H1 (cell line): ENCODE measurements around the gene SLC1A7. TPM values are rescaled to one million over a fixed set of nuclear protein-coding genes. Genes with fewer than 3 reads are reported as not detected.

Experiments used
- ASH2L ChIP-seq: fragments of 200-600, 300-600 bp; sonication (generic); IDR thresholded peaks from one replicate; pipeline ENCODE4 v1.7.1; 2017; ENCODE audit warnings: low read length
- JUN ChIP-seq: IDR thresholded peaks from 2 replicates; pipeline ENCODE4 v1.6.1; 2011; ENCODE audit warnings: low read depth, mild to moderate bottlenecking, improper control_type of control experiment, low read length
- POU5F1 ChIP-seq: IDR thresholded peaks from 2 replicates; pipeline ENCODE4 v1.6.1; 2011; ENCODE audit warnings: low read depth, mild to moderate bottlenecking, low read length, moderate library complexity
- SIN3A ChIP-seq, 2 experiments: IDR thresholded peaks in 1 of 2; conservative IDR thresholded peaks in 1 of 2; 2 replicates each; pipeline ENCODE4 v1.6.1; 2011 to 2012; ENCODE audit warnings: low read length in 2 of 2, improper control_type of control experiment in 1 of 2, low read depth in 1 of 2, mild to moderate bottlenecking in 1 of 2
- polyA plus RNA-seq, 7 experiments: library from polyadenylated mRNA; depleted of rRNA in 3 of 7; stranded (reverse) in 5 of 7; unstranded in 2 of 7; fragments of >200 nt in 5 of 7; fragments of 200-250 nt in 2 of 7; gene quantifications; 1 replicate in 5 of 7; 2 replicates in 1 of 7; 4 replicates in 1 of 7; pipeline versions ENCODE4 v1.2.1 to v1.2.3, GENCODE V29; 2011 to 2013; ENCODE audit warnings: missing spikeins in 2 of 7, mixed read lengths in 2 of 7
- total RNA-seq: library from RNA; stranded (reverse); fragmentation: NEBNext Ultra II Directional; extraction: Animal tissue kit (Norgen Biotek cat#: 25700); gene quantifications from 2 replicates; pipeline ENCODE4 v1.2.1, GENCODE V29; 2021
- TF ChIP-seq, protein P1 (sequence below): fragments of 300-600 bp; sonication (generic); IDR thresholded peaks from 2 replicates; pipeline ENCODE4 v1.7.1; 2012; ENCODE audit warnings: low read length, moderate library complexity, mild to moderate bottlenecking, inconsistent platforms; ENCODE audit not compliant: insufficient replicate concordance
- TF ChIP-seq, protein P2 (sequence below): IDR thresholded peaks from 2 replicates; pipeline ENCODE4 v1.6.1; 2011; ENCODE audit warnings: low read length, improper control_type of control experiment

SLC1A7 gene
- total and polyA plus RNA-seq, 2 of the 8 experiments (the other 6 are each of a cell fraction or from before 2014, with no cell fraction given): not detected

DNA sequence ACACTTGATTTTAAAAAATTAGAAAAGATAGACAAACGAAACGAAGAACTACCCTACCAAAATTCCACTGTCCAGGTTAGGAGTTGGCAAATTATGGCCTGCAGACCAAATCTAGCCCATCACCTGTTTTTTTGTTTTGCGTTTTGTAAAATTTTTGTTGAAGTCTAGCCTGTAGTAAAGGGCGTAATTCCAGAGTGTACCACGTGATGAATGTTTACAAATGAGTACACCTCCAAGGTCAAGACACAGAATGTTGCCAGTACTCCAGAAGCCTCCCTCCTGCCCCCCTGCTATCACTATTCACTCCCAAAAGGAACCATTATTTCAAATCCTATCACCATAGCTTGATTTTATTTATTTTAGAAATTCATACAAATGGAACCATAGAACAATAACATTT, 97.5 kb downstream of the SLC1A7 start (continued):
- TF ChIP-seq, protein P1, sequence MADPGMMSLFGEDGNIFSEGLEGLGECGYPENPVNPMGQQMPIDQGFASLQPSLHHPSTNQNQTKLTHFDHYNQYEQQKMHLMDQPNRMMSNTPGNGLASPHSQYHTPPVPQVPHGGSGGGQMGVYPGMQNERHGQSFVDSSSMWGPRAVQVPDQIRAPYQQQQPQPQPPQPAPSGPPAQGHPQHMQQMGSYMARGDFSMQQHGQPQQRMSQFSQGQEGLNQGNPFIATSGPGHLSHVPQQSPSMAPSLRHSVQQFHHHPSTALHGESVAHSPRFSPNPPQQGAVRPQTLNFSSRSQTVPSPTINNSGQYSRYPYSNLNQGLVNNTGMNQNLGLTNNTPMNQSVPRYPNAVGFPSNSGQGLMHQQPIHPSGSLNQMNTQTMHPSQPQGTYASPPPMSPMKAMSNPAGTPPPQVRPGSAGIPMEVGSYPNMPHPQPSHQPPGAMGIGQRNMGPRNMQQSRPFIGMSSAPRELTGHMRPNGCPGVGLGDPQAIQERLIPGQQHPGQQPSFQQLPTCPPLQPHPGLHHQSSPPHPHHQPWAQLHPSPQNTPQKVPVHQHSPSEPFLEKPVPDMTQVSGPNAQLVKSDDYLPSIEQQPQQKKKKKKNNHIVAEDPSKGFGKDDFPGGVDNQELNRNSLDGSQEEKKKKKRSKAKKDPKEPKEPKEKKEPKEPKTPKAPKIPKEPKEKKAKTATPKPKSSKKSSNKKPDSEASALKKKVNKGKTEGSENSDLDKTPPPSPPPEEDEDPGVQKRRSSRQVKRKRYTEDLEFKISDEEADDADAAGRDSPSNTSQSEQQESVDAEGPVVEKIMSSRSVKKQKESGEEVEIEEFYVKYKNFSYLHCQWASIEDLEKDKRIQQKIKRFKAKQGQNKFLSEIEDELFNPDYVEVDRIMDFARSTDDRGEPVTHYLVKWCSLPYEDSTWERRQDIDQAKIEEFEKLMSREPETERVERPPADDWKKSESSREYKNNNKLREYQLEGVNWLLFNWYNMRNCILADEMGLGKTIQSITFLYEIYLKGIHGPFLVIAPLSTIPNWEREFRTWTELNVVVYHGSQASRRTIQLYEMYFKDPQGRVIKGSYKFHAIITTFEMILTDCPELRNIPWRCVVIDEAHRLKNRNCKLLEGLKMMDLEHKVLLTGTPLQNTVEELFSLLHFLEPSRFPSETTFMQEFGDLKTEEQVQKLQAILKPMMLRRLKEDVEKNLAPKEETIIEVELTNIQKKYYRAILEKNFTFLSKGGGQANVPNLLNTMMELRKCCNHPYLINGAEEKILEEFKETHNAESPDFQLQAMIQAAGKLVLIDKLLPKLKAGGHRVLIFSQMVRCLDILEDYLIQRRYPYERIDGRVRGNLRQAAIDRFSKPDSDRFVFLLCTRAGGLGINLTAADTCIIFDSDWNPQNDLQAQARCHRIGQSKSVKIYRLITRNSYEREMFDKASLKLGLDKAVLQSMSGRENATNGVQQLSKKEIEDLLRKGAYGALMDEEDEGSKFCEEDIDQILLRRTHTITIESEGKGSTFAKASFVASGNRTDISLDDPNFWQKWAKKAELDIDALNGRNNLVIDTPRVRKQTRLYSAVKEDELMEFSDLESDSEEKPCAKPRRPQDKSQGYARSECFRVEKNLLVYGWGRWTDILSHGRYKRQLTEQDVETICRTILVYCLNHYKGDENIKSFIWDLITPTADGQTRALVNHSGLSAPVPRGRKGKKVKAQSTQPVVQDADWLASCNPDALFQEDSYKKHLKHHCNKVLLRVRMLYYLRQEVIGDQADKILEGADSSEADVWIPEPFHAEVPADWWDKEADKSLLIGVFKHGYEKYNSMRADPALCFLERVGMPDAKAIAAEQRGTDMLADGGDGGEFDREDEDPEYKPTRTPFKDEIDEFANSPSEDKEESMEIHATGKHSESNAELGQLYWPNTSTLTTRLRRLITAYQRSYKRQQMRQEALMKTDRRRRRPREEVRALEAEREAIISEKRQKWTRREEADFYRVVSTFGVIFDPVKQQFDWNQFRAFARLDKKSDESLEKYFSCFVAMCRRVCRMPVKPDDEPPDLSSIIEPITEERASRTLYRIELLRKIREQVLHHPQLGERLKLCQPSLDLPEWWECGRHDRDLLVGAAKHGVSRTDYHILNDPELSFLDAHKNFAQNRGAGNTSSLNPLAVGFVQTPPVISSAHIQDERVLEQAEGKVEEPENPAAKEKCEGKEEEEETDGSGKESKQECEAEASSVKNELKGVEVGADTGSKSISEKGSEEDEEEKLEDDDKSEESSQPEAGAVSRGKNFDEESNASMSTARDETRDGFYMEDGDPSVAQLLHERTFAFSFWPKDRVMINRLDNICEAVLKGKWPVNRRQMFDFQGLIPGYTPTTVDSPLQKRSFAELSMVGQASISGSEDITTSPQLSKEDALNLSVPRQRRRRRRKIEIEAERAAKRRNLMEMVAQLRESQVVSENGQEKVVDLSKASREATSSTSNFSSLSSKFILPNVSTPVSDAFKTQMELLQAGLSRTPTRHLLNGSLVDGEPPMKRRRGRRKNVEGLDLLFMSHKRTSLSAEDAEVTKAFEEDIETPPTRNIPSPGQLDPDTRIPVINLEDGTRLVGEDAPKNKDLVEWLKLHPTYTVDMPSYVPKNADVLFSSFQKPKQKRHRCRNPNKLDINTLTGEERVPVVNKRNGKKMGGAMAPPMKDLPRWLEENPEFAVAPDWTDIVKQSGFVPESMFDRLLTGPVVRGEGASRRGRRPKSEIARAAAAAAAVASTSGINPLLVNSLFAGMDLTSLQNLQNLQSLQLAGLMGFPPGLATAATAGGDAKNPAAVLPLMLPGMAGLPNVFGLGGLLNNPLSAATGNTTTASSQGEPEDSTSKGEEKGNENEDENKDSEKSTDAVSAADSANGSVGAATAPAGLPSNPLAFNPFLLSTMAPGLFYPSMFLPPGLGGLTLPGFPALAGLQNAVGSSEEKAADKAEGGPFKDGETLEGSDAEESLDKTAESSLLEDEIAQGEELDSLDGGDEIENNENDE: no peak
- no peak for TF ChIP-seq POU5F1
- no peak for TF ChIP-seq ASH2L
- no peak for TF ChIP-seq SIN3A (conservative IDR thresholded peaks at IDR 0.05 in 1 of 2, IDR thresholded peaks at IDR 0.05 in 1 of 2; ENCODE audit: low read depth in 1 of 2, low read length in 2 of 2)
- TF ChIP-seq JUN: no peak
- TF ChIP-seq, protein P2, sequence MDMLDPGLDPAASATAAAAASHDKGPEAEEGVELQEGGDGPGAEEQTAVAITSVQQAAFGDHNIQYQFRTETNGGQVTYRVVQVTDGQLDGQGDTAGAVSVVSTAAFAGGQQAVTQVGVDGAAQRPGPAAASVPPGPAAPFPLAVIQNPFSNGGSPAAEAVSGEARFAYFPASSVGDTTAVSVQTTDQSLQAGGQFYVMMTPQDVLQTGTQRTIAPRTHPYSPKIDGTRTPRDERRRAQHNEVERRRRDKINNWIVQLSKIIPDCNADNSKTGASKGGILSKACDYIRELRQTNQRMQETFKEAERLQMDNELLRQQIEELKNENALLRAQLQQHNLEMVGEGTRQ: no peak
